Fibroblast of lung (primary cell): Measurements from ENCODE around the gene CSF3R. TPM values are rescaled to one million over a fixed set of nuclear protein-coding genes. Genes with fewer than 3 reads are reported as not detected.

ENCODE experiments used
- DNase-seq, 2 donors: peaks; one replicate each; pipeline versions ENCODE4 v3.0.0 to v3.0.0-alpha.2; 2010; ENCODE audit warnings: low read depth in 2 of 2
- H2AFZ ChIP-seq: 2 replicates; pipeline ENCODE4 v1.5.1; 2012; ENCODE audit warnings: low read length, control low read depth, inconsistent platforms
- H3K27ac ChIP-seq: 2 replicates; pipeline ENCODE4 v1.5.1; 2011; ENCODE audit warnings: low read length, control low read depth; ENCODE audit not compliant: insufficient read depth
- H3K27me3 ChIP-seq: 2 replicates; pipeline ENCODE4 v1.5.1; 2011; ENCODE audit warnings: mild to moderate bottlenecking, low read length; ENCODE audit not compliant: control insufficient read depth, insufficient read depth
- H3K36me3 ChIP-seq: 2 replicates; pipeline ENCODE4 v1.5.1; 2011; ENCODE audit warnings: low read length; ENCODE audit not compliant: control insufficient read depth, insufficient read depth
- H3K4me1 ChIP-seq: 2 replicates; pipeline ENCODE4 v1.5.1; 2011; ENCODE audit warnings: low read length; ENCODE audit not compliant: control insufficient read depth, insufficient read depth; ENCODE audit errors: extremely low read depth
- H3K4me2 ChIP-seq: 2 replicates; pipeline ENCODE4 v1.5.1; 2011; ENCODE audit warnings: low read length, control low read depth; ENCODE audit not compliant: insufficient read depth; ENCODE audit errors: extremely low read depth
- H3K4me3 ChIP-seq, 4 experiments: fragments of 200-600 bp in 1 of 4; sonication (generic) in 1 of 4; replicated peaks in 1 of 4; 2 replicates each; pipeline ENCODE4 v1.5.1; 2011 to 2016; ENCODE audit warnings: low read length in 4 of 4, low read depth in 3 of 4, mild to moderate bottlenecking in 3 of 4, control low read depth in 2 of 4, inconsistent platforms in 1 of 4, mixed read lengths in 1 of 4; ENCODE audit not compliant: insufficient read depth in 1 of 4; ENCODE audit errors: control extremely low read depth in 1 of 4
- H3K79me2 ChIP-seq: 2 replicates; pipeline ENCODE4 v1.5.1; 2012; ENCODE audit warnings: mild to moderate bottlenecking, low read length, inconsistent platforms; ENCODE audit not compliant: control insufficient read depth, insufficient read depth
- H3K9ac ChIP-seq: 2 replicates; pipeline ENCODE4 v1.5.1; 2011; ENCODE audit warnings: mild to moderate bottlenecking, low read length, control low read depth; ENCODE audit not compliant: insufficient read depth
- H3K9me3 ChIP-seq: 2 replicates; pipeline ENCODE4 v1.5.1; 2012; ENCODE audit warnings: low read depth, low read length; ENCODE audit not compliant: control insufficient read depth, insufficient read depth
- H4K20me1 ChIP-seq: 2 replicates; pipeline ENCODE4 v1.5.1; 2011; ENCODE audit warnings: low read length; ENCODE audit not compliant: control insufficient read depth, insufficient read depth; ENCODE audit errors: extremely low read depth
- EZH2 ChIP-seq: IDR thresholded peaks from 2 replicates; pipeline ENCODE4 v1.5.1; 2012; ENCODE audit warnings: low read length, control low read depth, mild to moderate bottlenecking; ENCODE audit errors: missing control alignments
- polyA plus RNA-seq, 2 donors: library from polyadenylated mRNA; depleted of rRNA in 1 of 2; stranded (reverse) in 1 of 2; unstranded in 1 of 2; fragments of >200 nt; gene quantifications; 2 replicates each; pipeline ENCODE4 v1.2.1, GENCODE V29; 2011 to 2012; ENCODE audit warnings: missing spikeins in 1 of 2
- total RNA-seq: library from RNA; depleted of rRNA; stranded (reverse); fragments of >200 nt; gene quantifications from 2 replicates; pipeline ENCODE4 v1.2.1, GENCODE V29; 2014
- TF ChIP-seq, protein P1 (sequence below), 2 donors: IDR thresholded peaks in 1 of 2; conservative IDR thresholded peaks in 1 of 2; 1 replicate in 1 of 2; 2 replicates in 1 of 2; pipeline ENCODE4 v1.5.1; 2011 to 2012; ENCODE audit warnings: low read length in 2 of 2, control low read depth in 1 of 2, inconsistent platforms in 1 of 2, low read depth in 1 of 2, mild to moderate bottlenecking in 1 of 2

CSF3R gene
- total and polyA plus RNA-seq, 2 donors (not counting 1 experiment from before 2014, with no cell fraction given), result under 0.01 TPM; not detected in 1

DNA sequence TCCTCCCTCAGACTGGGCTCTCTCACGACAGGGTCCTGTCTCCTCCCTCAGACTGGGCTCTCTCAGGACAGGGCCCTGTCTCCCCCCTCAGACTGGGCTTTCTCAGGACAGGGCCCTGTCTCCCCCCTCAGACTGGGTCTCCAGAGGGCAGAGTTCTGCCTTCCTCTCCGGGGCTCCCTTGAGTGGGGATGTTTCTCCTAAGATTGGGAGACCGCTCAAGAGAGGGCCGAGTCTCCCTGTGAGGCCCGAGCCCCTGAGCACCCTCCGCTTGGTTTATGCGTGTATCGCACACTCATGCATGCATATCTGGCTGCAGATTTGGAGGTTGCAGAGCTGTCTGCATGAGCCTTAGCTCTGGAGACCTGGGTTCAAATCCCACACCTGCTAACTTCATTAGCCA, 39.3 kb upstream of the CSF3R start:
- Histone ChIP-seq H3K36me3 (no peaks in the 10 kb centered on the region), H3K4me2 (no peak overlapping the region), H3K27me3 (no peaks in the 10 kb centered on the region), H4K20me1 (no peaks in the 10 kb centered on the region), H3K79me2 (no peaks in the 10 kb centered on the region), H2AFZ (no peak overlapping the region), H3K9me3 (no peaks in the 10 kb centered on the region), H3K4me1 (no peaks in the 10 kb centered on the region), H3K4me3 (no peak overlapping the region), H3K27ac (no peak overlapping the region), H3K9ac (no peak overlapping the region)
- TF ChIP-seq, protein P1, sequence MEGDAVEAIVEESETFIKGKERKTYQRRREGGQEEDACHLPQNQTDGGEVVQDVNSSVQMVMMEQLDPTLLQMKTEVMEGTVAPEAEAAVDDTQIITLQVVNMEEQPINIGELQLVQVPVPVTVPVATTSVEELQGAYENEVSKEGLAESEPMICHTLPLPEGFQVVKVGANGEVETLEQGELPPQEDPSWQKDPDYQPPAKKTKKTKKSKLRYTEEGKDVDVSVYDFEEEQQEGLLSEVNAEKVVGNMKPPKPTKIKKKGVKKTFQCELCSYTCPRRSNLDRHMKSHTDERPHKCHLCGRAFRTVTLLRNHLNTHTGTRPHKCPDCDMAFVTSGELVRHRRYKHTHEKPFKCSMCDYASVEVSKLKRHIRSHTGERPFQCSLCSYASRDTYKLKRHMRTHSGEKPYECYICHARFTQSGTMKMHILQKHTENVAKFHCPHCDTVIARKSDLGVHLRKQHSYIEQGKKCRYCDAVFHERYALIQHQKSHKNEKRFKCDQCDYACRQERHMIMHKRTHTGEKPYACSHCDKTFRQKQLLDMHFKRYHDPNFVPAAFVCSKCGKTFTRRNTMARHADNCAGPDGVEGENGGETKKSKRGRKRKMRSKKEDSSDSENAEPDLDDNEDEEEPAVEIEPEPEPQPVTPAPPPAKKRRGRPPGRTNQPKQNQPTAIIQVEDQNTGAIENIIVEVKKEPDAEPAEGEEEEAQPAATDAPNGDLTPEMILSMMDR (conservative IDR thresholded peaks at IDR 0.05 in 1 of 2, IDR thresholded peaks at IDR 0.05 in 1 of 2; ENCODE audit: low read depth in 1 of 2, low read length in 2 of 2), result no peak
- no peak for TF ChIP-seq EZH2
- no peak for DNase-seq

DNA sequence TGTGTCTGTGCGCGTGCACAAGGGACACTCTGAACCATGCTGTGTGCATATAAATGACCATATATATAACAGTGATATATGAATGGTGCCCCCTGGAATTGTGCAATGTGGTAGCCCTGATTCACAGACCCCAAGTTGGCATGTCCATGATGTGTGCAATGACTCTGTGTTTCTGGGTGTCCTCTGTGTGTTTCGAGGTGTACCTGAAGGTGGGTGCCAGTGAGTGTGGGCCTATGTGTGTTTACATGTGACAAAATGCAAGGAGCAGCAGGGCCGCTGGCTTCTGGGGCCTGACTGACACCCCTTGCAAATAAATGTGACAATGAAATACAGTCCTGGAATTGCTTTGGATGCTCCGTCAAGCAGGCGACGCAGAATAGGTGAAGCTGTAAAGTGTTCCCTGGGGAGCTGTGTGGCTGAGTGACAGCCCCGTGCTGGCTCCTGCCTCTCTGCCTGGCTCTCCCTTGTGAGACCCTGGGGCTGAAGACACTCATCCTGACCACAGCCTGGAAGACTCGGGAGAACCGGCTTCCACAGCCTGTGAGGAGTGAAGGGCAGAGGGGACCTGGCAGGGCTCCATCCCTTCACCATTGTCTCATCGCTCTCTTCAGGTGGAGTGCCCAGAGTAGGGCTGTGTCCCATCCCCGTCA, 38.2 kb upstream of the CSF3R start:
- H4K20me1 ChIP-seq, result no peaks in the 10 kb centered on the region
- H3K4me1 ChIP-seq, result no peaks in the 10 kb centered on the region
- H2AFZ ChIP-seq, result no peak overlapping the region
- no peaks in the 10 kb centered on the region for H3K36me3 ChIP-seq
- H3K27me3 ChIP-seq, result no peaks in the 10 kb centered on the region
- H3K9me3 ChIP-seq, result no peaks in the 10 kb centered on the region
- H3K27ac ChIP-seq, result no peak overlapping the region
- H3K9ac ChIP-seq, result no peak overlapping the region
- no peaks in the 10 kb centered on the region for H3K79me2 ChIP-seq
- no peak for DNase-seq
- no peak overlapping the region for H3K4me3 ChIP-seq
- TF ChIP-seq EZH2, result no peak
- TF ChIP-seq, protein P1 (conservative IDR thresholded peaks at IDR 0.05 in 1 of 2, IDR thresholded peaks at IDR 0.05 in 1 of 2; ENCODE audit: low read depth in 1 of 2, low read length in 2 of 2), result no peak
- H3K4me2 ChIP-seq, result no peak overlapping the region

DNA sequence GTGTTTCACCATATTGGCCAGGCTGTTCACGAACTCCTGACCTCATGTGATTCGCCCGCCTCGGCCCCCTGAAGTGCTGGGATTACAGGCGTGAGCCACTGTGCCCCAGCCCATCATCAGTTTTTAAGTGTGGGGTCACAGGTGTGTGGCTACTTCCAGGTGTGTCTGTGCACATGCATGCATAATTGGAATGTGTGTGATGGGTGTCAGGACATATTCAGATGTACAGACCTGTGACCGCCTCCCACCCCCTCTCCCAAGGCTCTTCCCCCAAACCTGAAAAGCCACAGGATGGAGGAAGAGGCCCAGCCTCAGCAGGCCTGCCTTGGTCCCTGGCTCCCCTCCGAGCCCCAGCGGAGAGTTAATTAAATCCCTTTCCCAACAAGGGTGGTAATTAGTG, 37.3 kb upstream of the CSF3R start:
- Histone ChIP-seq H4K20me1 (no peaks in the 10 kb centered on the region), H3K27ac (no peak overlapping the region), H2AFZ (no peak overlapping the region), H3K9ac (no peak overlapping the region), H3K9me3 (no peaks in the 10 kb centered on the region), H3K4me3 (no peak overlapping the region), H3K4me1 (no peaks in the 10 kb centered on the region), H3K79me2 (no peaks in the 10 kb centered on the region), H3K27me3 (no peaks in the 10 kb centered on the region), H3K4me2 (no peak overlapping the region), H3K36me3 (no peaks in the 10 kb centered on the region)
- DNase-seq, result no peak
- no peak for TF ChIP-seq EZH2
- TF ChIP-seq, protein P1 (conservative IDR thresholded peaks at IDR 0.05 in 1 of 2, IDR thresholded peaks at IDR 0.05 in 1 of 2; ENCODE audit: low read depth in 1 of 2, low read length in 2 of 2), result no peak
